SK-N-SH (cell line): Measurements from ENCODE around the gene C3orf70. TPM values are rescaled to one million over a fixed set of nuclear protein-coding genes. Genes with fewer than 3 reads are reported as not detected.

Experiments
- CTCF ChIA-PET: fragments of 300-600, 350-600 bp; formaldehyde crosslinking; extraction: SDS; loops from one replicate; lab custom pipeline; 2021; lab: Yijun Ruan, JAX
- POLR2A ChIA-PET: fragments of 350-600 bp; sonication (Branson Sonifier 250); formaldehyde crosslinking; extraction: SDS; loops from one replicate; lab custom pipeline; 2020; ENCODE audit warnings: antibody characterized with exemption, inconsistent platforms; lab: Yijun Ruan, JAX
- DNase-seq: peaks from one replicate; pipeline ENCODE4 v3.0.0; 2012
- H2AFZ ChIP-seq: fragments of 200-600 bp; sonication (generic); 2 replicates; pipeline ENCODE4 v1.8.1; 2016; ENCODE audit warnings: antibody characterized with exemption, mild to moderate bottlenecking, low read depth
- H3F3A ChIP-seq: fragments of 200-600 bp; sonication (generic); replicated peaks from 2 replicates; pipeline ENCODE3; 2016; ENCODE audit warnings: antibody characterized with exemption, mild to moderate bottlenecking; ENCODE audit not compliant: insufficient read depth
- H3K27ac ChIP-seq, 2 experiments: fragments of 200-500 bp in 1 of 2; fragments of 200-600 bp in 1 of 2; sonication (Bioruptor generic) in 1 of 2; sonication (generic), shearing (Covaris generic) in 1 of 2; 2 replicates each; pipeline versions ENCODE4 v1.5.1 to v1.6.1; 2014 to 2016; ENCODE audit warnings: low read depth in 2 of 2, inconsistent platforms in 1 of 2, low read length in 1 of 2, mild to moderate bottlenecking in 1 of 2, mixed read lengths in 1 of 2
- H3K27me3 ChIP-seq: fragments of 200-600 bp; sonication (generic), shearing (Covaris generic); 2 replicates; pipeline ENCODE4 v1.6.1; 2016; ENCODE audit warnings: mixed run types; ENCODE audit not compliant: insufficient read depth
- H3K36me3 ChIP-seq, 2 experiments: fragments of 200-500 bp in 1 of 2; fragments of 200-600 bp in 1 of 2; sonication (Bioruptor generic) in 1 of 2; sonication (generic) in 1 of 2; replicated peaks in 1 of 2; 2 replicates each; pipeline versions ENCODE3 to v1.5.1; 2014 to 2016; ENCODE audit warnings: low read length in 1 of 2, mild to moderate bottlenecking in 1 of 2; ENCODE audit not compliant: insufficient read depth in 2 of 2, control insufficient read depth in 1 of 2
- H3K4me1 ChIP-seq, 2 experiments: fragments of 200-500 bp in 1 of 2; fragments of 200-600 bp in 1 of 2; sonication (Bioruptor generic) in 1 of 2; sonication (generic), shearing (Covaris generic) in 1 of 2; 2 replicates each; pipeline versions ENCODE4 v1.5.1 to v1.6.1; 2014 to 2016; ENCODE audit warnings: low read depth in 1 of 2, low read length in 1 of 2, mixed run types in 1 of 2; ENCODE audit not compliant: insufficient read depth in 2 of 2, control insufficient read depth in 1 of 2
- H3K4me2 ChIP-seq: fragments of 200-600 bp; sonication (generic), shearing (Covaris generic); 2 replicates; pipeline ENCODE4 v1.6.1; 2017; ENCODE audit warnings: mixed run types
- H3K4me3 ChIP-seq, 2 experiments: fragments of 200-500 bp in 1 of 2; fragments of 200-600 bp in 1 of 2; sonication (Bioruptor generic) in 1 of 2; sonication (generic), shearing (Covaris generic) in 1 of 2; 2 replicates each; pipeline versions ENCODE4 v1.5.1 to v1.8.1; 2014 to 2016; ENCODE audit warnings: low read depth in 2 of 2, inconsistent platforms in 1 of 2, low read length in 1 of 2, mild to moderate bottlenecking in 1 of 2, mixed read lengths in 1 of 2, moderate library complexity in 1 of 2
- H3K79me2 ChIP-seq: fragments of 200-600 bp; sonication (generic); 2 replicates; pipeline ENCODE4 v1.8.1; 2017; ENCODE audit warnings: mild to moderate bottlenecking; ENCODE audit not compliant: insufficient read depth
- H3K9ac ChIP-seq: fragments of 200-600 bp; sonication (generic); 2 replicates; pipeline ENCODE4 v1.6.1; 2017; ENCODE audit warnings: mixed run types
- H3K9me2 ChIP-seq: fragments of 200-600 bp; sonication (generic); 2 replicates; pipeline ENCODE4 v1.6.1; 2017; ENCODE audit warnings: mixed run types
- H3K9me3 ChIP-seq: fragments of 200-600 bp; sonication (generic); 2 replicates; pipeline ENCODE4 v1.6.1; 2017; ENCODE audit warnings: mixed run types, mild to moderate bottlenecking, moderate library complexity
- H4K20me1 ChIP-seq: fragments of 200-600 bp; sonication (generic); 2 replicates; pipeline ENCODE4 v1.6.1; 2017; ENCODE audit warnings: mild to moderate bottlenecking, mixed run types; ENCODE audit not compliant: insufficient read depth
- CTCF ChIP-seq: fragments of 200-600 bp; sonication (generic); IDR thresholded peaks from 2 replicates; pipeline ENCODE4 v1.6.1; 2017; ENCODE audit warnings: antibody characterized with exemption, mild to moderate bottlenecking, moderate library complexity
- EZH2phosphoT487 ChIP-seq: fragments of 200-600 bp; sonication (generic); IDR thresholded peaks from 2 replicates; pipeline ENCODE4 v1.6.1; 2017; ENCODE audit warnings: low read depth, mixed run types, mild to moderate bottlenecking, antibody characterized with exemption, moderate library complexity, borderline replicate concordance
- FOSL2 ChIP-seq: IDR thresholded peaks from 2 replicates; pipeline ENCODE4 v1.4.0; 2012; ENCODE audit warnings: low read depth, mild to moderate bottlenecking, moderate library complexity, borderline replicate concordance
- GABPA ChIP-seq: IDR thresholded peaks from 2 replicates; pipeline ENCODE4 v1.4.0; 2012; ENCODE audit warnings: low read depth, mild to moderate bottlenecking
- MAX ChIP-seq: IDR thresholded peaks from 2 replicates; pipeline ENCODE4 v1.4.0; 2012; ENCODE audit warnings: low read depth
- MXI1 ChIP-seq: IDR thresholded peaks from 2 replicates; pipeline ENCODE4 v1.6.1; 2012; ENCODE audit warnings: mild to moderate bottlenecking, low read depth, low read length, improper control_type of control experiment
- NFIC ChIP-seq: IDR thresholded peaks from 2 replicates; pipeline ENCODE4 v1.4.0; 2012; ENCODE audit warnings: borderline replicate concordance
- POLR2AphosphoS5 ChIP-seq: IDR thresholded peaks from 2 replicates; pipeline ENCODE4 v1.6.1; 2012; ENCODE audit warnings: low read depth, low read length
- RFX5 ChIP-seq: IDR thresholded peaks from 2 replicates; pipeline ENCODE4 v1.6.1; 2012; ENCODE audit warnings: mild to moderate bottlenecking, improper control_type of control experiment, low read length
- RXRA ChIP-seq: IDR thresholded peaks from 2 replicates; pipeline ENCODE4 v1.4.0; 2012; ENCODE audit warnings: low read depth, mild to moderate bottlenecking, borderline replicate concordance
- TAF1 ChIP-seq: IDR thresholded peaks from 2 replicates; pipeline ENCODE4 v1.6.1; 2012; ENCODE audit warnings: low read depth, mild to moderate bottlenecking, low read length, moderate library complexity, borderline replicate concordance
- TCF12 ChIP-seq: IDR thresholded peaks from 2 replicates; pipeline ENCODE4 v1.4.0; 2012
- USF1 ChIP-seq: IDR thresholded peaks from 2 replicates; pipeline ENCODE4 v1.4.0; 2012; ENCODE audit warnings: low read depth, borderline replicate concordance
- ZBTB33 ChIP-seq: IDR thresholded peaks from 2 replicates; pipeline ENCODE4 v1.4.0; 2012; ENCODE audit warnings: low read depth, borderline replicate concordance
- WGBS: methylation state at CpG from one replicate; pipeline ENCODE4 v1.1.6; 2017; ENCODE audit warnings: low lambda C conversion rate; 5-methylcytosine and 5-hydroxymethylcytosine counted together
- polyA plus RNA-seq, 3 experiments: library from polyadenylated mRNA; depleted of rRNA; stranded (reverse); fragments of >200 nt; gene quantifications; 2 replicates each; pipeline ENCODE4 v1.2.3, GENCODE V29; 2012

Gene C3orf70
- polyA plus RNA-seq, 1 of the 3 experiments (the other 2 are of a cell fraction): under 0.01 TPM

- H3K9me3 ChIP-seq: no peaks in the 10 kb centered on the region
- WGBS: 94% methylated on average over 1 of the region's 1 CpG
- no peaks in the 10 kb centered on the region for H3F3A ChIP-seq
- H3K79me2 ChIP-seq: no peaks in the 10 kb centered on the region
- ChIA-PET CTCF (interaction anchor here (0.7 kb wide), 1 partner anchor 13 kb away, joined by 3 read pairs; no protein-coding TSS in a partner anchor), POLR2A (no interaction called here)
- H3K9me2 ChIP-seq: no peaks in the 10 kb centered on the region
- DNase-seq: no peak
- TF ChIP-seq MAX: no peak
- TF ChIP-seq GABPA: no peak
- TF ChIP-seq RXRA: no peak
- TF ChIP-seq TCF12: no peak
- TF ChIP-seq RFX5: no peak
- TF ChIP-seq POLR2AphosphoS5: no peak
- TF ChIP-seq ZBTB33: no peak
- TF ChIP-seq TAF1: no peak
- H3K27me3 ChIP-seq: no peaks in the 10 kb centered on the region
- H4K20me1 ChIP-seq: no peaks in the 10 kb centered on the region
- no peak overlapping the region for H3K27ac ChIP-seq
- no peak overlapping the region for H3K4me2 ChIP-seq
- no peak overlapping the region for H2AFZ ChIP-seq
- no peaks in the 10 kb centered on the region for H3K4me1 ChIP-seq
- no peak overlapping the region for H3K4me3 ChIP-seq
- peaks cover 0 to 7% of the 10 kb centered on the region in 2 experiments for H3K36me3 ChIP-seq
- H3K9ac ChIP-seq: no peak overlapping the region
Measured at GRCh38 chr3:185037801-185038200, 115.1 kb downstream of the C3orf70 start.

GRCh38 chr3:185030951-185031350 is 121.9 kb downstream of the C3orf70 start:
- no peak for TF ChIP-seq CTCF
- TF ChIP-seq EZH2phosphoT487: no peak
- no peak for TF ChIP-seq USF1
- no peak for TF ChIP-seq TCF12
- no peak for TF ChIP-seq RFX5
- no peak for TF ChIP-seq MXI1
- no peak for TF ChIP-seq FOSL2
- no peak for TF ChIP-seq NFIC
- TF ChIP-seq, all 33 proteins: peak for 0
- ChIA-PET POLR2A (no interaction called here), CTCF (no interaction called here)
- H3K36me3 ChIP-seq: peaks cover 3 to 4% of the 10 kb centered on the region in 2 experiments
- no peak overlapping the region for H3K4me2 ChIP-seq
- DNase-seq: no peak
- H4K20me1 ChIP-seq: no peaks in the 10 kb centered on the region
- no peaks in the 10 kb centered on the region for H3K4me1 ChIP-seq
- no peak overlapping the region for H3K9ac ChIP-seq
- H3K27ac ChIP-seq: no peak overlapping the region
- WGBS: 95% methylated on average over 3 of the region's 3 CpGs
- no peaks in the 10 kb centered on the region for H3K27me3 ChIP-seq
- H3K4me3 ChIP-seq: no peak overlapping the region
- no peak overlapping the region for H2AFZ ChIP-seq
- H3K9me2 ChIP-seq: no peaks in the 10 kb centered on the region
- H3K79me2 ChIP-seq: no peaks in the 10 kb centered on the region
- H3F3A ChIP-seq: no peaks in the 10 kb centered on the region
- no peaks in the 10 kb centered on the region for H3K9me3 ChIP-seq
